PC-3 (cell line): ENCODE data around the gene THRB.

Experiments
- CTCF ChIP-seq: fragments of 300-600 bp; sonication (generic); conservative IDR thresholded peaks from 2 replicates; pipeline ENCODE4 v1.5.1; 2017; ENCODE audit warnings: antibody characterized with exemption, low read depth, mild to moderate bottlenecking, low read length
- EZH2 ChIP-seq: fragments of 300-600 bp; sonication (generic); IDR thresholded peaks from one replicate; pipeline ENCODE4 v1.6.1; 2017; ENCODE audit warnings: antibody characterized with exemption, mild to moderate bottlenecking, low read length; ENCODE audit not compliant: unreplicated experiment

- TF ChIP-seq EZH2 (no peak), CTCF (no peak)
Observed at GRCh38 chr3:24364359-24364758, 130.3 kb downstream of the THRB start.
